Loucy (cell line): ENCODE data around the gene RAB8A.

ENCODE experiments used
- EZH2phosphoT487 ChIP-seq: fragments of 200-600 bp; IDR thresholded peaks from 2 replicates; pipeline ENCODE4 v1.6.1; 2018; ENCODE audit warnings: antibody characterized with exemption, mild to moderate bottlenecking, moderate library complexity, borderline replicate concordance
- TF ChIP-seq, protein P1 (sequence below): fragments of 200-600 bp; sonication (generic); conservative IDR thresholded peaks from 2 replicates; pipeline ENCODE4 v1.5.1; 2014; ENCODE audit warnings: mild to moderate bottlenecking, antibody characterized with exemption, low read length

GRCh38 chr19:16116067-16116466, 4.4 kb downstream of the RAB8A start:
- TF ChIP-seq, protein P1, sequence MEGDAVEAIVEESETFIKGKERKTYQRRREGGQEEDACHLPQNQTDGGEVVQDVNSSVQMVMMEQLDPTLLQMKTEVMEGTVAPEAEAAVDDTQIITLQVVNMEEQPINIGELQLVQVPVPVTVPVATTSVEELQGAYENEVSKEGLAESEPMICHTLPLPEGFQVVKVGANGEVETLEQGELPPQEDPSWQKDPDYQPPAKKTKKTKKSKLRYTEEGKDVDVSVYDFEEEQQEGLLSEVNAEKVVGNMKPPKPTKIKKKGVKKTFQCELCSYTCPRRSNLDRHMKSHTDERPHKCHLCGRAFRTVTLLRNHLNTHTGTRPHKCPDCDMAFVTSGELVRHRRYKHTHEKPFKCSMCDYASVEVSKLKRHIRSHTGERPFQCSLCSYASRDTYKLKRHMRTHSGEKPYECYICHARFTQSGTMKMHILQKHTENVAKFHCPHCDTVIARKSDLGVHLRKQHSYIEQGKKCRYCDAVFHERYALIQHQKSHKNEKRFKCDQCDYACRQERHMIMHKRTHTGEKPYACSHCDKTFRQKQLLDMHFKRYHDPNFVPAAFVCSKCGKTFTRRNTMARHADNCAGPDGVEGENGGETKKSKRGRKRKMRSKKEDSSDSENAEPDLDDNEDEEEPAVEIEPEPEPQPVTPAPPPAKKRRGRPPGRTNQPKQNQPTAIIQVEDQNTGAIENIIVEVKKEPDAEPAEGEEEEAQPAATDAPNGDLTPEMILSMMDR: no peak
- TF ChIP-seq EZH2phosphoT487: no peak
